ENCODE measurements around the gene IKZF3.

The IKZF3 gene

DNA sequence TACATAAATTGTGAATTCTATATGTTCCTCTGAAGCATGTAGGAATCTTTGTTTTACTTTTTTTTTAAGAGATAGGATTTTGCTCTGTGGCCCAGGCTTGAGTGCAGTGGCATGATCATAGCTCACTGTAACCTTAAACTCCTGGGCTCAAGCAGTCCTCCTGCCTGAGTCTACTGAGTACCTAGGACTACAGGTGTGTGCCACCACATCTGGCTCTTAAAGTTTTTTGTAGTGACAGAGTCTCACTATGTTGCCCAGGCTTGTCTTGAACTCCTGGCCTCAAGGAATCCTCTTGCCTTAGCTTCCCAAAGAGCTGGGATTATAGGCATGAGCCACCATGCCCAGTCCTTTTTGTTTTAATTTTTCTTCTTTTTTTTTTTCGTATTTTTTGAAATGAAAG, 25.3 kb downstream of the IKZF3 start:
- TF ChIP-seq, protein P1, sequence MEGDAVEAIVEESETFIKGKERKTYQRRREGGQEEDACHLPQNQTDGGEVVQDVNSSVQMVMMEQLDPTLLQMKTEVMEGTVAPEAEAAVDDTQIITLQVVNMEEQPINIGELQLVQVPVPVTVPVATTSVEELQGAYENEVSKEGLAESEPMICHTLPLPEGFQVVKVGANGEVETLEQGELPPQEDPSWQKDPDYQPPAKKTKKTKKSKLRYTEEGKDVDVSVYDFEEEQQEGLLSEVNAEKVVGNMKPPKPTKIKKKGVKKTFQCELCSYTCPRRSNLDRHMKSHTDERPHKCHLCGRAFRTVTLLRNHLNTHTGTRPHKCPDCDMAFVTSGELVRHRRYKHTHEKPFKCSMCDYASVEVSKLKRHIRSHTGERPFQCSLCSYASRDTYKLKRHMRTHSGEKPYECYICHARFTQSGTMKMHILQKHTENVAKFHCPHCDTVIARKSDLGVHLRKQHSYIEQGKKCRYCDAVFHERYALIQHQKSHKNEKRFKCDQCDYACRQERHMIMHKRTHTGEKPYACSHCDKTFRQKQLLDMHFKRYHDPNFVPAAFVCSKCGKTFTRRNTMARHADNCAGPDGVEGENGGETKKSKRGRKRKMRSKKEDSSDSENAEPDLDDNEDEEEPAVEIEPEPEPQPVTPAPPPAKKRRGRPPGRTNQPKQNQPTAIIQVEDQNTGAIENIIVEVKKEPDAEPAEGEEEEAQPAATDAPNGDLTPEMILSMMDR (IDR thresholded peaks at IDR 0.05; ENCODE audit: low read depth, low read length, missing control alignments), result no peak
- no peak overlapping the region for H3K4me3 ChIP-seq (replicated peaks; ENCODE audit: low read depth, low read length)
- no peak for DNase-seq (ENCODE audit: extremely low read depth, low read depth)

DNA sequence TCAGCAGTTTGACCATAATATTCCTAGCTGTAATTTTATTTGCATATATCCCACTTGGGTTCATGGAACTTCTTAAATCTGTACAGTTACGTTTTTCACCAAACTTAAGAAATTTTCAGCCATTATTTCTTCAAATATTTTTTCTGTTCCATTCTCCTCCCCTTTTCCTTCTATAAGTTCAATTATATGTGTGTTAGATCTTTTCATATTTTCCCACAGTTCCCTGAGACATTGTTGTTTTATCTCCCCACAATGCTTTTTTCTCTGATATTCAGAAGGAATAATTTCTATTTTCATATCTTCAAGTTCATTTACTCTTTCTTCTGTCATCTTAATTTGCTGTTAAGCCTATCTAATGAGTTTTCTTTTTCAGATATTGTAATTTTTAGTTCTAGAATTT, 26.1 kb downstream of the IKZF3 start:
- H3K4me3 ChIP-seq (replicated peaks; ENCODE audit: low read depth, low read length), result no peak overlapping the region
- TF ChIP-seq, protein P1 (IDR thresholded peaks at IDR 0.05; ENCODE audit: low read depth, low read length, missing control alignments), result no peak
- no peak for DNase-seq (ENCODE audit: extremely low read depth, low read depth)

DNA sequence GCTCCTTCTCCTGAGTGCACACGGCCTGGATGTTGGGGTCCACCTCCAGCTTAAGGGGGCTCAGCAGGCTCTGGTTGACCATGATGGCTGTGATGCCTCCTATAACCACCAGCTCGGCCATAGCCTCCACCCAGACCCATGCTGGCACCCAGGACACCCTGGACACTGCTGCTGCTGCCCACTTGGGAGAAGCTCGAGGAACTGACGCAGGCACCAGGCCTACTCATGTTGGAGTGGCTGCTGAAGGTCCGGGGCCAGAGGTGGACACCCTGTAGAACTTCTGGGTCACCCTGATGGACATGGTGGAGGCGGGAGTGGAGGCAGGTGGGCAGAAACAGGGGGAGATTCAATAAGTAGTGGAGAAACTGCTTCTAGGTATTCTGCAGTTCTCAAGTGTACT, 28.0 kb downstream of the IKZF3 start:
- DNase-seq (ENCODE audit: extremely low read depth, low read depth), result no peak
- H3K4me3 ChIP-seq (replicated peaks; ENCODE audit: low read depth, low read length), result no peak overlapping the region
- TF ChIP-seq, protein P1 (IDR thresholded peaks at IDR 0.05; ENCODE audit: low read depth, low read length, missing control alignments), result no peak

DNA sequence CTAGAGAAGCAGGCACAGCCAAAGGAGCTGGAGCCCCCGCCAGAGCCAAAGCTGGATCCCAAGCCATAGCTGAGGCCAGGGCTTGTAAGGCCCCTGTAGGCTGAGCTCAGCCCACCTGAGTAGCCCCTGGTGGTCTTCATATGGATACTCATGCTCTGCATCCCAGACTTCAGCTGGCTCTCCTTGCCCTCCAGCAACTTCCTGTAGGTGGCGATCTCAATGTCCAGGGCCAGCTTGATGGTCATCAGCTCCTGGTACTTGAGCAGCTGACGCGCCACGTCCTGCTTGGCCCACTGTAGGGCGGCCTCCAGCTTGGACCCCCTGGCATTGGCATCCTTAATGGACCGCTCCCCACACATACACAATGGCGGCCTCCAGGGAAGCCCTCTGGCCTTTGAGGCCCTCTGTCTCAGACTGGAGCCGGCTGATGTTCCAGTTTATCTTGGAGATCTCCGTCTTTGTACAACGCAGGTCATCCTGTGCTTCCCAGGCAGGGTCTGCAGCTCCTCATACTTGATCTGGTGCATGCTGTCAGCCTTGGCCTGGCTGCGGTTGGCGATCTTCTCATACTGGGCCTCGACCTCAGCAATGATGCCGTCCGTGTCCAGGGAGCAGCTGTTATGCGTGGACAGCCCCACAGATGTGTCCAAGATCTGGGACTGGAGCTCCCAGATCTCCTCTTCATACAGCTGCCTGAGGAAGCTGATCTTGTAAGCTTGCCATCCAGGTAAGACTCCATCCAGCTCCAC, 28.9 kb downstream of the IKZF3 start:
- no peak for DNase-seq (ENCODE audit: extremely low read depth, low read depth)
- TF ChIP-seq, protein P1 (IDR thresholded peaks at IDR 0.05; ENCODE audit: low read depth, low read length, missing control alignments), result no peak

DNA sequence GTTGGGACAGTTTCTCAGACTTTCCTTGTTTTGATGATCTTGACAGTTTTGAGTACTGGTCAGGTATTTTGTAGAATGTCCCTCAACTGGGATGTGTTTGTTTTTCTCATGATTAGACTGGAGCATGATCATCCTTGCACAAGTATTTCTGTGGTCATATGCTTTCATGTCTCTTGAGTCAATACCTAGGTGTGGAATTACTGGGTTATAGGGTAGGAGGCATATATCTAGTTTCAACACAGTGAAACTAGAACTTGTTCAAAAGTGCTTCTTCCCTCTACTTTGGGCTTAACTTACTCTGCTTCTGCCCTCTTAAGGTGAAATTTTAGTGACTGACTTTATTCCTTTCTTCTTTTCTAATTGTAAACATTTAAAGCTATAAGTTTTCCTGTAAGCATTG, 30.1 kb downstream of the IKZF3 start:
- DNase-seq (ENCODE audit: extremely low read depth, low read depth), result no peak
- TF ChIP-seq, protein P1 (IDR thresholded peaks at IDR 0.05; ENCODE audit: low read depth, low read length, missing control alignments), result no peak

More for the DNA sequence above, 28.9 kb downstream of the IKZF3 start:
- no peak overlapping the region for H3K4me3 ChIP-seq (replicated peaks; ENCODE audit: low read depth, low read length)

DNA sequence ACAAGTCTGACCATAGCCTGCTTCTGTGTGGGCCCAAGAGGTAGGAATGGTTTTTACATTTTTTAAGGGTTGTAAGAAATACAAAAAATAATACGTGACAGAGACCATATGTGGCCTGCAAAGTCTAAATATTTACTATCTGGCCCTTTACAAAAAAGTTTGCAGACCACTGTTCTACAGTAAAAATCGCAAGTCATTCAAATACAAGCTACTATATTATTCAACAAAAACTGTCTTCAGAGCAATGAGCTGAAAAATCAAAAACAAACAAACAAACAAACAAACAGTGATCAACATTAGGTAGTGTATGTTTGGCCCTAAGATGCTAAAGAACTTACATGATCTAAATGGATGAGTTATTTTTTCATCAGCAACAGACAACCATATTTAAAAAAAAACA, 32.5 kb downstream of the IKZF3 start:
- DNase-seq (ENCODE audit: extremely low read depth, low read depth), result no peak
- TF ChIP-seq, protein P1 (IDR thresholded peaks at IDR 0.05; ENCODE audit: low read depth, low read length, missing control alignments), result no peak
- no peak overlapping the region for H3K4me3 ChIP-seq (replicated peaks; ENCODE audit: low read depth, low read length)

More for the DNA sequence above, 30.1 kb downstream of the IKZF3 start:
- H3K4me3 ChIP-seq (replicated peaks; ENCODE audit: low read depth, low read length), result no peak overlapping the region

DNA sequence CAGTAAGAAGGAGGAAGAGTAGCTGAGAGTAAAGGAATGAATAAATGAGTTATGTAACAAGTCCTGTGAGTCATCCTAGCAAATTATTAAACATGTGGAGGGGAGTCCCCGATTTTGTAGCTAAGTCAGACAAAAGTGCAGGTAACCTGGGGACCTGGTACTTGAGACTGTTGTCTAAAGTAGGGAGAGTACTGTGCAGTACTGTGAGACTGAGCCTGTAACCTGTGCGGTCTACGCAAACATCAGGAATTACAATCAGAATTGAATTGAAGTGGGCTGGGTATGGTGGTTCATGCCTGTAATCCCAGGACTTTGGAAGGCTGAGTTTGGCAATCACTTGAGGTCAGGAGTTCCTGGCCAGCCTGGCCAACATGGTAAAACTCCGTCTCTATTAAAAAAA, 35.7 kb downstream of the IKZF3 start:
- DNase-seq (ENCODE audit: extremely low read depth, low read depth), result no peak
- TF ChIP-seq, protein P1 (IDR thresholded peaks at IDR 0.05; ENCODE audit: low read depth, low read length, missing control alignments), result no peak
- H3K4me3 ChIP-seq (replicated peaks; ENCODE audit: low read depth, low read length), result no peak overlapping the region

All from HFF-Myc (cell line).